ENCODE results near the gene CFAP90.

DNA sequence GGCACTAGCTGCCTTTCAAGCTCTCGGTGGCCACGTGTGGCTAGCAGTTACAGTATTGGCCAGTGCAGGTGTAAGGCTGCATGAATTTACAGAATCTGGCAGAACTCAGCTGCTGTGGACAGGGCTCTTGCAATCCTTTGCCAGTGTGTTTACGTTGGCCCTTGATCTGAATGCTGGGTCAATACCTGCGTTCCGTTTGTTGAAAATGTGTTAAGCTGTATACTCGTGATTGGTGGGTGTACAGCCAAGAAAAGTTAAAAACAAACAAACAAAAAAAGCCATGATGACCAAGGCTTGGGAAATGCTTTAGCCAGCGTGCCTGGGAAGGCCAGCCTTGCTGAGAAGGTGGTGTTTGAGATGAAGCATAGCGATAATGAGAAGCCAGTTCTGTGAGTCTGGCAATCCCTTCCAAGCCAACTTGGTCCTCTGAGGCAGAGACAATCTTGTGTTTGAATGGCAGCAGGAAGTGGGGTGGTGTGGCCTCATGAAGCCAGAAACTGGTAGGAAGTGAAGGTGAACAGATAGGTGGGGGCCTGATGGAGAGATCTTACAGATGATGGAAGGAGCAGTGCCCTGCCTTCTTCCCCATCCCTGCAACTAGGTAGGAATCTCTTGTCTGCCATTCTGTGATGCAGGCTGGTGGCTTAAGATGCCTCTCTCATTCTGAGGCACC is 820 bp upstream of the CFAP90 start:
- no peak for TF ChIP-seq POLR2A (IDR thresholded peaks at IDR 0.05; ENCODE audit: low read depth, low read length)
- TF ChIP-seq POLR2AphosphoS5 (IDR thresholded peaks at IDR 0.05; ENCODE audit: low read depth, low read length), result no peak
- no peak for TF ChIP-seq TAF1 (IDR thresholded peaks at IDR 0.05; ENCODE audit: low read depth, low read length)
- TF ChIP-seq POU2F2 (IDR thresholded peaks at IDR 0.05; ENCODE audit: low read depth, low read length), result no peak
- TF ChIP-seq SPI1 (IDR thresholded peaks at IDR 0.05; ENCODE audit: low read depth, low read length), result no peak
